ENCODE data around the gene SUGP1.

GRCh38 chr19:19268453-19269385, 51.6 kb downstream of the SUGP1 start:
- no peak for TF ChIP-seq POLR2A (IDR thresholded peaks at IDR 0.05)
- TF ChIP-seq, protein P1, sequence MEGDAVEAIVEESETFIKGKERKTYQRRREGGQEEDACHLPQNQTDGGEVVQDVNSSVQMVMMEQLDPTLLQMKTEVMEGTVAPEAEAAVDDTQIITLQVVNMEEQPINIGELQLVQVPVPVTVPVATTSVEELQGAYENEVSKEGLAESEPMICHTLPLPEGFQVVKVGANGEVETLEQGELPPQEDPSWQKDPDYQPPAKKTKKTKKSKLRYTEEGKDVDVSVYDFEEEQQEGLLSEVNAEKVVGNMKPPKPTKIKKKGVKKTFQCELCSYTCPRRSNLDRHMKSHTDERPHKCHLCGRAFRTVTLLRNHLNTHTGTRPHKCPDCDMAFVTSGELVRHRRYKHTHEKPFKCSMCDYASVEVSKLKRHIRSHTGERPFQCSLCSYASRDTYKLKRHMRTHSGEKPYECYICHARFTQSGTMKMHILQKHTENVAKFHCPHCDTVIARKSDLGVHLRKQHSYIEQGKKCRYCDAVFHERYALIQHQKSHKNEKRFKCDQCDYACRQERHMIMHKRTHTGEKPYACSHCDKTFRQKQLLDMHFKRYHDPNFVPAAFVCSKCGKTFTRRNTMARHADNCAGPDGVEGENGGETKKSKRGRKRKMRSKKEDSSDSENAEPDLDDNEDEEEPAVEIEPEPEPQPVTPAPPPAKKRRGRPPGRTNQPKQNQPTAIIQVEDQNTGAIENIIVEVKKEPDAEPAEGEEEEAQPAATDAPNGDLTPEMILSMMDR (IDR thresholded peaks at IDR 0.05) = no peak

All from testis (tissue), 2 donors.